Transverse colon (tissue), 4 donors: ENCODE measurements around the gene MDC1. TPM values are rescaled to one million over a fixed set of nuclear protein-coding genes. Genes with fewer than 3 reads are reported as not detected.

Experiments used
- DNase-seq: peaks from one replicate; pipeline ENCODE4 v3.0.0-alpha.2; 2019
- H3K27ac ChIP-seq, 4 donors: fragments of 200-600 bp; sonication (generic); 2 replicates each; pipeline ENCODE4 v1.5.1; 2016 to 2018; ENCODE audit warnings: inconsistent platforms in 4 of 4
- H3K27me3 ChIP-seq: fragments of 200-600 bp; sonication (generic); 2 replicates; pipeline ENCODE4 v1.5.1; 2017; ENCODE audit warnings: inconsistent platforms
- H3K36me3 ChIP-seq, 4 donors: fragments of 200-600 bp; sonication (generic); 2 replicates each; pipeline ENCODE4 v1.5.1; 2017 to 2019; ENCODE audit warnings: inconsistent platforms in 4 of 4
- H3K4me1 ChIP-seq, 4 donors: fragments of 200-600 bp; sonication (generic); 2 replicates each; pipeline ENCODE4 v1.5.1; 2017 to 2020; ENCODE audit warnings: inconsistent platforms in 4 of 4
- H3K4me3 ChIP-seq, 4 donors: fragments of 200-600 bp; sonication (generic); 1 replicate in 1 of 4; 2 replicates in 3 of 4; pipeline versions ENCODE4 v1.5.1 to v1.6.1; 2017 to 2019; ENCODE audit warnings: inconsistent platforms in 4 of 4
- H3K9me3 ChIP-seq, 2 donors: fragments of 200-600 bp; sonication (generic); 2 replicates each; pipeline ENCODE4 v1.5.1; 2017 to 2019; ENCODE audit warnings: inconsistent platforms in 2 of 2
- CTCF ChIP-seq, 5 experiments: fragments of 200-600 bp in 3 of 5; fragments of 450-650 bp in 2 of 5; sonication (generic) in 3 of 5; IDR thresholded peaks; 1 replicate in 2 of 5; 2 replicates in 3 of 5; pipeline ENCODE4 v1.5.1; 2016 to 2017; ENCODE audit warnings: antibody characterized with exemption in 5 of 5, inconsistent platforms in 3 of 5, mild to moderate bottlenecking in 2 of 5, moderate library complexity in 1 of 5
- EP300 ChIP-seq: sonication (generic); formaldehyde crosslinking; IDR thresholded peaks from one replicate; pipeline ENCODE4 v1.6.1; 2017; ENCODE audit warnings: antibody characterized with exemption, low read depth
- POLR2A ChIP-seq: fragments of 450-650 bp; IDR thresholded peaks from one replicate; pipeline ENCODE4 v1.6.1; 2016; ENCODE audit warnings: antibody characterized with exemption, mild to moderate bottlenecking, moderate library complexity
- POLR2AphosphoS5 ChIP-seq, 3 donors: sonication (generic); formaldehyde crosslinking; IDR thresholded peaks; one replicate each; pipeline ENCODE4 v1.6.1; 2016; ENCODE audit warnings: antibody characterized with exemption in 3 of 3
- WGBS, 2 donors: methylation state at CpG; one replicate each; pipeline ENCODE4 v1.1.5; 2018; ENCODE audit warnings: low coverage in 1 of 2; 5-methylcytosine and 5-hydroxymethylcytosine counted together
- in situ Hi-C, 4 donors: fragments of 200-750 bp; cut with MboI; loops; one replicate each; pipeline versions ENCODE4 v1.15.0 to v1.15.1; 2017; ENCODE audit warnings: low sequenced_read_pairs in 3 of 4, low pct_ligation_motif_present in 1 of 4, low pct_unique_long_range_greater_than_20kb in 1 of 4
- intact Hi-C: fragments of 100-400 bp; cut with DNase I; formaldehyde crosslinking; loops from one replicate; pipeline ENCODE4 v1.15.1; 2023; ENCODE audit warnings: low total_unique reads
- total RNA-seq, 4 donors: library from RNA; depleted of rRNA; stranded (reverse); fragments of >200 nt; gene quantifications; one replicate each; pipeline ENCODE4 v1.1.0, GENCODE V29; 2016

MDC1 gene
- total RNA-seq, 4 donors from 2014 or later, result 3.1 to 13.5 (median 9.7) TPM

DNA sequence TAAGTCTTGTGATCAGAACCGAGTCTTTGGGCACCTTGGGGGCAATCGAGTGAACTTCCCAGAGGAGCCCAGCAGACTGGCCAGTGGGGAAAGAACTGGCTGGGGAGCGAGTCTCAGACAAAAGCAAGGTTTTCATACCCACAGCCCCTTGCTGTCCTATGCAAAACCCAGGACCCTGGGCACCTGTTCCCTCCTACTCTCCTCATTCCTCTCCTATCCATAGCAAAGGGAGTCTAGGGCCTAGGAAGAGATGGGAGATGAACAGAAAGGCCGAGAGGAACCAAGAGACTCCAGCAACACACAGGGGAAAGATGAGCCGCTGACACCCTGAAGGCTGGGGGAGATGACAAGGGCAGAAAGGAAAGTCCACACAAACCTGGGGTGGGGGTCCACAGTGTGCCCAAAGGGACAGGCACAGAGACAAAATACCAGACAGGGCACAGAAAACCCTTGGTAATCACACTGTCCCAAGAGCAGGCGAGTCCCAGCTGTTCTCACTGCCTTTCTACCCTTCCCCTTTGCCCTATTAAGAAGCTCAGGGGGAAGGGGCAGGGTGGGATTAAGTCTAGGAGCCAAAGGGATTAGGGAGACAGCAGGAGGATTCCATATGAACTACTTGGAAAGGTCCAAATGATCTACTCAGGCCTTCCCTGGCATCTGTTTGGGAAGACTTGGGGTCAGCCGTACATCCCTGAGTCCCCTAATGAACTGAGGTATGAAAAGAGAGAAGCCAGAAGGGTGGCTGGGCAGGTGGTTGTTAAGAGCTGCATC is 37.1 kb downstream of the MDC1 start:
- 60 to 75% methylated on average over 2 to 7 of the region's 7 CpGs for WGBS, 2 donors
- H3K27ac ChIP-seq, result peak overlapping the region; percentile 93 to 99 (median 96)
- no peak for DNase-seq
- H3K36me3 ChIP-seq, result peaks cover 0 to 12% (median 5%) of the 10 kb centered on the region in 4 donors
- H3K4me3 ChIP-seq, result peak overlapping the region in 1 of 4 donors; percentile 72
- intact Hi-C loops (loop anchor here (5.0 to 10.0 kb wide), 3 partner anchors 132 to 1182 kb away; partner anchors contain the start of genes DDR1 and NEU1), in situ Hi-C loops (loop anchor here (5.0 to 10.0 kb wide), 4 partner anchors 37 to 55 kb away; partner anchors contain the start of genes ATAT1 (in 1 of the 4), MDC1 (in 1 of the 4) and TUBB (in 1 of the 4))
- H3K9me3 ChIP-seq, result no peaks in the 10 kb centered on the region
- no peaks in the 10 kb centered on the region for H3K27me3 ChIP-seq
- TF ChIP-seq EP300 (no peak), POLR2A (no peak)
- peaks cover 0 to 61% (median 33%) of the 10 kb centered on the region in 4 donors for H3K4me1 ChIP-seq

DNA sequence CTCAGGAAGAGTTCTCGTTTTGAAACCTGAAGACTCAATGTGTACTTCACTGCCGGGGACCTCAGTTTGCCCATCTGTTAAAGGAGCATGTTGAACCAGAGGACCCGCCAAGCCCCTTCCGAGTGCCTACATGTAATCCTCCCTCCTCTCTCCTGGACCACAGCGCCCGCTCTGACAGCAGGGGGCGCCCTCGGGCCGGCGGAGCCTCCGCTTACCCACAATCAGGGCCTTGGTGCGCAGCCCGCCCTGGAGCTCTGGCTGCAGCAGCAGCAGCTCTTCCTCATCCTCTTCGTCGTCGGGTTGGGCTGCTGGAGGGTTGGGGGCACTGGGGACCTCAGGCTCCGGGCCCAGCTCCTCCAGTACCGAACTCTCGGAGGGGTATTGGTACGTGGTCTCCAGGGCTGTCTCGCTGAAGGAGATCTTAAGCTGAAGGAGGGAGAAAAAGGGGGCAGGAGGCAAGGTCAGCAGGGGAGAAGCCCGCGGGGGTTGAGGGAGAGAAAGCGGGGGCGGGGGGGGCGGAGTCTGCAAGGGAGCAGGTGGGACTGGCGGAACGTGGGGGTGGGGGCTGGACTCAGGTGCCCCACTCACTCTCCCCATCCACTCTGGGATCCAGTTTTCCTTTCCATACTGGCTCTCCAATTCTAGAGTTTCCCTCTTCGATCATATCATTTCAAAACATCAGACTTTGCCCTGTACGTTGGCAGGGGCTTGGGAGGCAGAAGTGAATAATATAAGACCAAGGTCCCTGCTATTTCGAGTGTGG is 37.9 kb downstream of the MDC1 start:
- in situ Hi-C loops, result loop anchor here in 3 of 4 donors (5.0 to 10.0 kb wide), 2 partner anchors 48 to 54 kb away; partner anchors contain the start of gene ATAT1 (in 1 of the 3)
- Histone ChIP-seq H3K27me3 (no peaks in the 10 kb centered on the region), H3K4me3 (peak overlapping the region in 1 of 4 donors; percentile 72), H3K4me1 (peaks cover 0 to 54% (median 32%) of the 10 kb centered on the region in 4 donors), H3K9me3 (no peaks in the 10 kb centered on the region), H3K27ac (peak overlapping the region; percentile 93 to 99 (median 96)), H3K36me3 (peaks cover 0 to 12% (median 5%) of the 10 kb centered on the region in 4 donors)
- intact Hi-C loops, result loop anchor here (1.0 to 10.0 kb wide), 3 partner anchors 43 to 1183 kb away; partner anchors contain the start of genes DDR1 and NEU1
- no peak for TF ChIP-seq POLR2A
- TF ChIP-seq CTCF (IDR thresholded peaks at IDR 0.05), result peak; percentile 96 to 99 (median 96)
- no peak for TF ChIP-seq EP300
- TF ChIP-seq POLR2AphosphoS5 (IDR thresholded peaks at IDR 0.05), result peak in 2 of 3 donors; percentile 30 to 31
- DNase-seq, result peak; percentile 91
- 4 to 6% methylated on average over 15 to 31 of the region's 31 CpGs for WGBS, 2 donors

DNA sequence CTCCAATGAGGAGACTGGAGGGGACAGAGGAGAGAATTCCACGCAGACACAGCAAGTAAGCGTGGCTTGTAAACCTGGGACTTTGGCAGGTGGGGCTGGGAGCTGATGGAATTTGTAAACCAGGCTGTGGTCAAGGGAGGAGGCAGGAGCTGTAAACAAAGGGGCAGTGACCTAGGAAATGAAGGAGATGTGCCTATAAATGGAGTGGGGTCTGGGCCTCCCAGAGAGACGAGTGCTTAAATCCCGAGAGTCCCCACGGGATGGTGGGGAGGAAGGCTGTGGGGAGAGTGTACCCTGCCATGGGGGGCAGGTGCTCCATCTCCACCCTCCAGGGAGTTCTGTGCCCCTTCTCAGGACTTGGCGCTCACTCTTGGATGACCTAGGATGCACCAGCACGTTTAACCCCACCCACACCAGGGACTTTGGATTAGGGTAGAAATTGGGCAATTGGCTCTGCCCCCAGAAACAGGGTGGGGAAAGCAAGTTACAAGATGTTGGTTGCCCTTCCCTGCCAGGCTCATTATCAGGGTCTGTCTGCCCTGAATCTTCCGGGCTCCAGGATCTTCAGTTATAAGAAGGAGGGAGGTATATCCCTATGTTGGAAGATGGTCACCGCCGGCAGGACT is 40.3 kb downstream of the MDC1 start:
- Histone ChIP-seq H3K27ac (no peak overlapping the region), H3K4me1 (peaks cover 2 to 43% (median 38%) of the 10 kb centered on the region in 4 donors), H3K4me3 (no peak overlapping the region), H3K27me3 (no peaks in the 10 kb centered on the region), H3K9me3 (no peaks in the 10 kb centered on the region), H3K36me3 (peaks cover 0 to 12% (median 5%) of the 10 kb centered on the region in 4 donors)
- in situ Hi-C loops (loop anchor here in 3 of 4 donors (5.0 to 10.0 kb wide), 2 partner anchors 51 to 52 kb away; partner anchors contain the start of gene ATAT1 (in 1 of the 3)), intact Hi-C loops (loop anchor here (5.0 to 10.0 kb wide), 2 partner anchors 208 to 1186 kb away; partner anchors contain the start of genes DDR1 and NEU1)
- no peak for DNase-seq
- 80 to 88% methylated on average over 6 to 10 of the region's 10 CpGs for WGBS, 2 donors
- TF ChIP-seq POLR2AphosphoS5 (IDR thresholded peaks at IDR 0.05) (no peak), POLR2A (no peak), EP300 (no peak)

DNA sequence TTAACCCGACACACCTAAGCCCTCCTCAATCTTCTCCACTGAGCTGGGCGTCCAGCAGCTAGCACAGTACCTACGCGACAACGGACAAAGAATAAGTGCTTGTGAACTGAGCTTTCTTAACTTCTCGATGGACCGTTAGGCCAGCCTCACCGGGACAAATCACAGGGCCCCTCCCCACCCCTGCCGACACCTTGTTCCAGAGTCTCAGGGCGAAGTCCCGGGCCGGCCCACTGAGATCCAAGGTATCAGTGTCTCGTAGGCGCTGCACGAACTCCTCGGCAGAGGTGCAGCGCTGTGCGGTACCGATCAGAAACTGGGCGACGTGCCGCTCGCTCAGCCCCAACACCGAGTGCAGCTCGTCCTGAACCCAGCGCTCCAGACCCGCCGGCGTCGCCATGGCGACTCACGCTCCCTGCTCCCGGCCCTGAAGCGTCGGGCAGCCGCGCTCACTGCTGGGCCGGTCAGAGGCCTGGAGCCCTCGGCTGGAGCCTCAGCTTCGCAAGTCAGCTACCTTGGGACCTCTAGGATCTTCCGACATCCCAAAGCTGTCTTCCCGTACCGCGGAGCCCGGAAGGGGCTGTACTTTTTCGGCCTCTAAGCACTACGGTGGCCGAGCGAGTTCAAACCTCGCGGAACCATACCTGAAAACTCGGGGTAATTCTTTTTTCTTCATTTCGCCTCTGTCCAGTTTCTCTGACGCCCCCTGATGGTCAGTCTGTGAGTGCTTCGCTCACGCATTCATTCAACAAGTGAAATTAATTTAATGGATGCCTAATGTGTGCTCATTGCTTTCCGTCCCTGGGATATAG is 44.4 kb downstream of the MDC1 start, which contains the start of gene DHX16:
Gene DHX16, minus strand, starts transcription at position 562 of the 809 bp plus-strand sequence. Its CDS starts 165 bp downstream, at position 397.
- H3K36me3 ChIP-seq, result peaks cover 0 to 25% (median 8%) of the 10 kb centered on the region in 4 donors
- TF ChIP-seq CTCF (IDR thresholded peaks at IDR 0.05), result peak; percentile 79 to 94 (median 88)
- no peak for TF ChIP-seq EP300
- peak; percentile 65 for TF ChIP-seq POLR2A
- peak; percentile 73 to 89 (median 81) for TF ChIP-seq POLR2AphosphoS5 (IDR thresholded peaks at IDR 0.05)
- intact Hi-C loops (loop anchor here (10.0 kb wide), 1 partner anchor 212 kb away; the partner anchor contains the start of gene DDR1), in situ Hi-C loops (loop anchor here in 1 of 4 donors (10.0 kb wide), 1 partner anchor 48 kb away; the partner anchor contains the start of gene ATAT1)
- DNase-seq, result peak; percentile 97
- no peaks in the 10 kb centered on the region for H3K27me3 ChIP-seq
- peak within 1 kb of the TSS; percentile 86 to 98 (median 92) for H3K4me3 ChIP-seq
- H3K4me1 ChIP-seq, result peaks cover 6 to 21% (median 16%) of the 10 kb centered on the region in 4 donors
- WGBS, 2 donors, result 0 to 1% methylated on average over 10 to 42 of the region's 57 CpGs
- H3K9me3 ChIP-seq, result no peaks in the 10 kb centered on the region
- H3K27ac ChIP-seq, result peak within 1 kb of the TSS; percentile 84 to 93 (median 90)
